ENCODE measurements around the gene CTAGE15. TPM values are rescaled to one million over a fixed set of nuclear protein-coding genes. Genes with fewer than 3 reads are reported as not detected.
"Not testable (repeated sequence)": the region's sequence is repeated elsewhere in the genome, so short reads cannot be mapped to it uniquely, and the experiment has no call there.

CTAGE15 gene
- total RNA-seq, 1 donor from 2014 or later: under 0.01 TPM

- FAIRE-seq; DNase-seq (ENCODE audit: low spot score in 2 of 2): not testable (repeated sequence)
Measured at GRCh38 chr7:143622130-143622529, 50.5 kb downstream of the CTAGE15 start.

Small RNA genes within 50 kb of the gene (small RNA-seq; reads per million reads assigned to genes)
- gene AC073264.2: not detected
- gene RNU6-162P: not detected

Other genes with a start within 250 kb of the CTAGE15 start
- 73.8 TPM for gene FAM131B, start 209.1 kb upstream of the CTAGE15 start, total RNA-seq
- 4.5 TPM for gene ZYX, start 190.5 kb upstream of the CTAGE15 start, total RNA-seq
- gene EPHA1, start 162.9 kb upstream of the CTAGE15 start, total RNA-seq: 0.41 TPM
- not detected for gene TAS2R60, start 128.3 kb upstream of the CTAGE15 start, total RNA-seq
- gene TAS2R41, start 93.9 kb upstream of the CTAGE15 start, total RNA-seq: not detected
- gene TCAF2, start 49.2 kb downstream of the CTAGE15 start, total RNA-seq: under 0.01 TPM
- gene CTAGE6, start 185.9 kb downstream of the CTAGE15 start, total RNA-seq: under 0.01 TPM

All from frontal cortex (tissue), 4 donors.